ENCODE data around the gene HPCA. TPM values are rescaled to one million over a fixed set of nuclear protein-coding genes. Genes with fewer than 3 reads are reported as not detected.
A peak's percentile ranks its signal among the peaks of the same experiment; 100 is the strongest.

The HPCA gene
- total and polyA plus RNA-seq, 2 donors (not counting 3 experiments of a cell fraction or from before 2014, with no cell fraction given), result not detected

DNA sequence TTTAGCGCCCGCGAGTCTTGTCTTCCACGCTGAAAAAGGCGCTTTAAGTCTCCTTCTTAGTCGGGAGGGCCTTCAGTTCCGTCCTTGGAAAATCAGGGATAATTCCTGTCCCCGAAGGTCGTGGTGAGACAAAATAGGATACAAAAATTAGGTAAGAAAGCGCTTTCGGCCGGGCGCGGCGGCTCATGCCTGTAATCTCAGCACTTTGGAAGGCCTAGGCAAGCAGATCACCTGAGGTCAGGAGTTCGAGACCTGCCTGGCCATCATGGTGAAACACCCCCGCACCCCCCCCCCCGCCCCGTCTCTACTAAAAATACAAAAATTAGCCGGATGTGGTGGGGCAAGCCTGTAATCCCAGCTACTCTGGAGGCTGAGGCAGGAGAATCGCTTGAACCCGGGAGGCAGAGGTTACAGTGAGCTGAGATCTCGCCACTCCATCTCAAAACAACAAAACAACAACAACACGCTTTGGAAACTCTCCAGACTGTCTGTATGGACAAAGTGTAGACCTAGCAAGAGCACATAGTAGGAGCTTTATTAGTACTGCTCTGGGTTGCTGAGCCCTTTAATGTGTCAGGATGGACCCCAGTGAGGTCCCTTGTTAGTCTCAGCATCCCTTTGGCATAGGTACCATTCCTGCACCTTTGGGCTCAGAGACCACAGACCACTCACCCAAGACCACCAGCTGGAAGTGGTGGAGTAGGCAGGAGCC is 15.7 kb downstream of the HPCA start:
- Histone ChIP-seq H3K36me3 (ENCODE audit: control insufficient read depth in 2 of 2, extremely low read depth in 1 of 2, insufficient read depth in 2 of 2, low read length in 2 of 2) (no peaks in the 10 kb centered on the region), H3K9ac (replicated peaks; ENCODE audit: extremely low read depth, insufficient read depth, low read length) (peak overlapping the region; percentile 31), H3K27me3 (ENCODE audit: control insufficient read depth in 2 of 2, insufficient read depth in 2 of 2, low read length in 2 of 2) (peaks cover 0 to 3% of the 10 kb centered on the region in 2 experiments), H3K4me2 (ENCODE audit: insufficient read depth, low read length) (peak overlapping the region; percentile 87), H3K27ac (ENCODE audit: insufficient read depth, low read depth, low read length) (no peak overlapping the region), H3K4me3 (replicated peaks in 1 of 3; ENCODE audit: insufficient read depth in 1 of 3, low read depth in 1 of 3, low read length in 3 of 3) (peak overlapping the region; percentile 43 to 62 (median 50)), H3K9me3 (replicated peaks; ENCODE audit: control insufficient read depth, insufficient read depth, low read length) (no peaks in the 10 kb centered on the region), H4K20me1 (replicated peaks; ENCODE audit: control insufficient read depth, extremely low read depth, insufficient read depth, low read length) (no peaks in the 10 kb centered on the region), H3K9me1 (replicated peaks; ENCODE audit: control insufficient read depth, extremely low read depth, insufficient read depth, low read length) (no peaks in the 10 kb centered on the region), H3K79me2 (ENCODE audit: control insufficient read depth, insufficient read depth, low read length) (no peaks in the 10 kb centered on the region), H3K4me1 (ENCODE audit: control insufficient read depth, extremely low read depth, insufficient read depth, low read length) (peaks cover 13% of the 10 kb centered on the region), H2AFZ (ENCODE audit: low read depth, low read length) (peak overlapping the region; percentile 98)
- FAIRE-seq, result no peak
- no peak for DNase-seq (ENCODE audit: low read depth, low spot score)
- CTCF ChIA-PET, result interaction anchor here (1.1 kb wide), 1 partner anchor 11 kb away, joined by 4 read pairs; no protein-coding TSS in a partner anchor
- TF ChIP-seq FOS (IDR thresholded peaks at IDR 0.05; ENCODE audit: borderline replicate concordance, insufficient read depth, low read length), result no peak
- no peak for TF ChIP-seq EZH2 (IDR thresholded peaks at IDR 0.05; ENCODE audit: borderline replicate concordance, low read depth, low read length, severe bottlenecking)
- TF ChIP-seq MYC (IDR thresholded peaks at IDR 0.05; ENCODE audit: low read depth, low read length), result no peak
- intact Hi-C loops (cut with micrococcal nuclease) (no loop called here), dilution Hi-C loops (cut with MboI; ENCODE audit: extremely low pct_ligation_motif_present, low sequenced_read_pairs) (no loop called here)
- BruUV-seq (replicated peaks), result no TSS peak
- POLR2A ChIA-PET, result no interaction called here

DNA sequence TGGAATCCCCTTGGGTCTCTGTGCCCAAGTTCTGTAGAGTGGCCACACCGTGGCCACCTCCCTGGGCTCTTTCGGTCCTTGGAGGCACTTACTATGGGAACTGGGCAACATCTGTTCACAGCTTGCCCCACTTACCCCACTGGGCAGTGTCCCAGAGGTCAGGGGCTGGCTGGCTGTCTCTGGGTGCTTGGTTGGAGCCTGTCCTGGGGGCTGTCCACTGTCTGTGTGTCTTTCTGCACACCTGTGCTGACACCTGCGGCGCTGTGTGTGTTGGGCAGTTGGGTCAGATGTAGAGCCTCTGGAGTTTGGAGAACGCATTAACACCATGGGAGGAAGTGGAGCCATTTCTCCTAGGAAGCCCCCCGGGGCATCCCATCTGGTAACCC is 16.2 kb downstream of the HPCA start:
- BruUV-seq (replicated peaks), result no TSS peak

More for the DNA sequence above, 16.2 kb downstream of the HPCA start:
- no peaks in the 10 kb centered on the region for H3K9me3 ChIP-seq (replicated peaks; ENCODE audit: control insufficient read depth, insufficient read depth, low read length)
- H3K9me1 ChIP-seq (replicated peaks; ENCODE audit: control insufficient read depth, extremely low read depth, insufficient read depth, low read length), result no peaks in the 10 kb centered on the region
- ChIA-PET CTCF (interaction anchor here (1.1 kb wide), 1 partner anchor 11 kb away, joined by 4 read pairs; no protein-coding TSS in a partner anchor), POLR2A (no interaction called here)
- no peak overlapping the region for H3K9ac ChIP-seq (replicated peaks; ENCODE audit: extremely low read depth, insufficient read depth, low read length)
- no peak overlapping the region for H3K27ac ChIP-seq (ENCODE audit: insufficient read depth, low read depth, low read length)
- no peaks in the 10 kb centered on the region for H3K36me3 ChIP-seq (ENCODE audit: control insufficient read depth in 2 of 2, extremely low read depth in 1 of 2, insufficient read depth in 2 of 2, low read length in 2 of 2)
- dilution Hi-C loops (cut with MboI; ENCODE audit: extremely low pct_ligation_motif_present, low sequenced_read_pairs) (no loop called here), intact Hi-C loops (cut with micrococcal nuclease) (no loop called here)
- H3K79me2 ChIP-seq (ENCODE audit: control insufficient read depth, insufficient read depth, low read length), result no peaks in the 10 kb centered on the region
- H2AFZ ChIP-seq (ENCODE audit: low read depth, low read length), result no peak overlapping the region
- H3K27me3 ChIP-seq (ENCODE audit: control insufficient read depth in 2 of 2, insufficient read depth in 2 of 2, low read length in 2 of 2), result peaks cover 0 to 3% of the 10 kb centered on the region in 2 experiments
- TF ChIP-seq FOS (IDR thresholded peaks at IDR 0.05; ENCODE audit: borderline replicate concordance, insufficient read depth, low read length) (no peak), EZH2 (IDR thresholded peaks at IDR 0.05; ENCODE audit: borderline replicate concordance, low read depth, low read length, severe bottlenecking) (no peak), JUN (IDR thresholded peaks at IDR 0.05; ENCODE audit: borderline replicate concordance, insufficient read depth, insufficient read length, low read depth) (no peak), GATA2 (IDR thresholded peaks at IDR 0.05; ENCODE audit: insufficient read depth, insufficient read length, low read depth, low read length) (no peak), POLR2A (IDR thresholded peaks at IDR 0.05; ENCODE audit: low read depth, low read length) (no peak), MYC (IDR thresholded peaks at IDR 0.05; ENCODE audit: low read depth, low read length) (no peak), POLR2AphosphoS5 (IDR thresholded peaks at IDR 0.05; ENCODE audit: insufficient read depth, low read depth, low read length) (no peak)
- TF ChIP-seq, protein P1, sequence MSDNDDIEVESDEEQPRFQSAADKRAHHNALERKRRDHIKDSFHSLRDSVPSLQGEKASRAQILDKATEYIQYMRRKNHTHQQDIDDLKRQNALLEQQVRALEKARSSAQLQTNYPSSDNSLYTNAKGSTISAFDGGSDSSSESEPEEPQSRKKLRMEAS (IDR thresholded peaks at IDR 0.05; ENCODE audit: insufficient read depth, insufficient read length), result no peak
- TF ChIP-seq, protein P2, sequence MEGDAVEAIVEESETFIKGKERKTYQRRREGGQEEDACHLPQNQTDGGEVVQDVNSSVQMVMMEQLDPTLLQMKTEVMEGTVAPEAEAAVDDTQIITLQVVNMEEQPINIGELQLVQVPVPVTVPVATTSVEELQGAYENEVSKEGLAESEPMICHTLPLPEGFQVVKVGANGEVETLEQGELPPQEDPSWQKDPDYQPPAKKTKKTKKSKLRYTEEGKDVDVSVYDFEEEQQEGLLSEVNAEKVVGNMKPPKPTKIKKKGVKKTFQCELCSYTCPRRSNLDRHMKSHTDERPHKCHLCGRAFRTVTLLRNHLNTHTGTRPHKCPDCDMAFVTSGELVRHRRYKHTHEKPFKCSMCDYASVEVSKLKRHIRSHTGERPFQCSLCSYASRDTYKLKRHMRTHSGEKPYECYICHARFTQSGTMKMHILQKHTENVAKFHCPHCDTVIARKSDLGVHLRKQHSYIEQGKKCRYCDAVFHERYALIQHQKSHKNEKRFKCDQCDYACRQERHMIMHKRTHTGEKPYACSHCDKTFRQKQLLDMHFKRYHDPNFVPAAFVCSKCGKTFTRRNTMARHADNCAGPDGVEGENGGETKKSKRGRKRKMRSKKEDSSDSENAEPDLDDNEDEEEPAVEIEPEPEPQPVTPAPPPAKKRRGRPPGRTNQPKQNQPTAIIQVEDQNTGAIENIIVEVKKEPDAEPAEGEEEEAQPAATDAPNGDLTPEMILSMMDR (IDR thresholded peaks at IDR 0.05; ENCODE audit: extremely low read depth in 1 of 2, insufficient read depth in 1 of 2, low read depth in 1 of 2, low read length in 2 of 2), result no peak
- FAIRE-seq, result no peak
- H3K4me3 ChIP-seq (replicated peaks in 1 of 3; ENCODE audit: insufficient read depth in 1 of 3, low read depth in 1 of 3, low read length in 3 of 3), result no peak overlapping the region
- DNase-seq (ENCODE audit: low read depth, low spot score), result no peak
- H3K4me2 ChIP-seq (ENCODE audit: insufficient read depth, low read length), result no peak overlapping the region
- H4K20me1 ChIP-seq (replicated peaks; ENCODE audit: control insufficient read depth, extremely low read depth, insufficient read depth, low read length), result no peaks in the 10 kb centered on the region
- peaks cover 8% of the 10 kb centered on the region for H3K4me1 ChIP-seq (ENCODE audit: control insufficient read depth, extremely low read depth, insufficient read depth, low read length)

All from endothelial cell of umbilical vein (primary cell).